Heart right ventricle (tissue), 16 donors: ENCODE measurements around the gene TBCB. TPM values are rescaled to one million over a fixed set of nuclear protein-coding genes. Genes with fewer than 3 reads are reported as not detected.

Source experiments
- ATAC-seq, 8 donors: fragments of 200-7000 bp; cut with Tn5 transposase; one replicate each; pipeline ENCODE4 v1.9.1; 2020; ENCODE audit warnings: mild to moderate bottlenecking in 8 of 8, moderate library complexity in 8 of 8, moderate number of reproducible peaks in 1 of 8
- DNase-seq, 2 donors: peaks; one replicate each; pipeline ENCODE4 v3.0.0-alpha.2; 2020
- H3K27ac ChIP-seq, 10 donors: fragments of 200-600 bp; sonication (generic) in 2 of 10; one replicate each; pipeline versions ENCODE4 v1.5.0 to v1.8.0; 2020 to 2022; ENCODE audit warnings: mild to moderate bottlenecking in 3 of 10
- H3K27me3 ChIP-seq, 7 donors: fragments of 200-600 bp; one replicate each; pipeline ENCODE4 v1.8.0; 2021 to 2022; ENCODE audit warnings: mild to moderate bottlenecking in 2 of 7
- H3K36me3 ChIP-seq, 9 donors: fragments of 200-600 bp; sonication (generic) in 1 of 9; one replicate each; pipeline versions ENCODE4 v1.5.0 to v1.8.0; 2020 to 2022; ENCODE audit warnings: mild to moderate bottlenecking in 2 of 9
- H3K4me1 ChIP-seq, 9 donors: fragments of 200-600 bp; sonication (generic) in 1 of 9; one replicate each; pipeline versions ENCODE4 v1.5.0 to v1.8.0; 2020 to 2022; ENCODE audit warnings: mild to moderate bottlenecking in 4 of 9
- H3K4me3 ChIP-seq, 10 donors: fragments of 200-600 bp; sonication (generic) in 2 of 10; one replicate each; pipeline versions ENCODE4 v1.5.0 to v1.8.0; 2020 to 2022; ENCODE audit warnings: mild to moderate bottlenecking in 7 of 10, moderate library complexity in 2 of 10
- H3K9me3 ChIP-seq, 11 donors: fragments of 200-600 bp in 10 of 11; sonication (generic) in 2 of 11; one replicate each; pipeline versions ENCODE4 v1.5.0 to v1.8.0; 2013 to 2022; ENCODE audit warnings: mild to moderate bottlenecking in 2 of 11, control low read depth in 1 of 11, moderate library complexity in 1 of 11
- whole genome bisulfite sequencing, 2 donors: extraction: QIAGEN DNeasy Blood & Tissue Kit; methylation state at CpG; one replicate each; pipeline ENCODE4 v1.1.7; 2013; ENCODE audit warnings: inconsistent platforms in 1 of 2; 5-methylcytosine and 5-hydroxymethylcytosine counted together
- intact Hi-C, 10 donors: fragments of 100-400 bp; cut with DNase I; formaldehyde crosslinking; loops; one replicate each; pipeline versions ENCODE4 v1.11.1 to v1.14.2; 2022
- polyA plus RNA-seq, 2 donors: library from polyadenylated mRNA; stranded (reverse); fragments of 200-250 nt; gene quantifications; one replicate each; pipeline ENCODE4 v1.2.3, GENCODE V29; 2013
- total RNA-seq, 10 donors: library from RNA; stranded (reverse); fragmentation: NEBNext Ultra II Directional in 3 of 10; extraction: Animal tissue kit (Norgen Biotek cat#: 25700) in 3 of 10; gene quantifications; one replicate each; pipeline versions ENCODE4 v1.2.1 to v1.2.4, GENCODE V29; 2021 to 2023
- TF ChIP-seq, protein P1 (sequence below), 9 donors: fragments of 200-600 bp; sonication (generic) in 2 of 9; IDR thresholded peaks; one replicate each; pipeline versions ENCODE4 v1.5.0 to v1.8.0; 2021 to 2022; ENCODE audit warnings: antibody characterized with exemption in 9 of 9, mild to moderate bottlenecking in 5 of 9, moderate library complexity in 1 of 9
- donor health status: Arrhythmogenic right ventricular cardiomyopathy.
- donor health status: ischemic (EF 13 %, LVEDD 7.1; RV severe dilation, severe dysfunction).
- donor health status: healthy with polysubstance abuse.
- donor health status: DM: no; HTN: yes; CAD: no.
- donor health status: DM: no; HTN: no; CAD: no.
- donor health status: ischemic (EF 25% LVEDD 6.9; RV normal size, moderate dysfunction).
- donor health status: ischemic (EF 25% LVEDD 5.7; RV mildly dilated, moderate dysfunction).
- donor health status: healthy.
- donor health status: DM: yes; HTN: yes; CAD: no.
- donor health status: Ischemic cardiomyopathy.
- donor health status: ischemic (EF 35%, LVEDD 5.7; RV mildly dilated, moderate dysfunction).
- donor health status: nonischemic (EF 11% LVEDD 7.7; RV severe dilation, severe dysfunction).
- donor health status: DM: yes; HTN: yes; CAD: no.
- donor health status: PGD.
- donor health status: ischemic (EF 29% LVEDD 5.4; RV normal size, mild dysfunction).
- donor health status: nonischemic (EF 23%, LVEDD 6.1; RV moderate dilation, normal function).

Gene TBCB
- total and polyA plus RNA-seq, 12 donors, result 73.0 to 193 (median 99.2) TPM

DNA sequence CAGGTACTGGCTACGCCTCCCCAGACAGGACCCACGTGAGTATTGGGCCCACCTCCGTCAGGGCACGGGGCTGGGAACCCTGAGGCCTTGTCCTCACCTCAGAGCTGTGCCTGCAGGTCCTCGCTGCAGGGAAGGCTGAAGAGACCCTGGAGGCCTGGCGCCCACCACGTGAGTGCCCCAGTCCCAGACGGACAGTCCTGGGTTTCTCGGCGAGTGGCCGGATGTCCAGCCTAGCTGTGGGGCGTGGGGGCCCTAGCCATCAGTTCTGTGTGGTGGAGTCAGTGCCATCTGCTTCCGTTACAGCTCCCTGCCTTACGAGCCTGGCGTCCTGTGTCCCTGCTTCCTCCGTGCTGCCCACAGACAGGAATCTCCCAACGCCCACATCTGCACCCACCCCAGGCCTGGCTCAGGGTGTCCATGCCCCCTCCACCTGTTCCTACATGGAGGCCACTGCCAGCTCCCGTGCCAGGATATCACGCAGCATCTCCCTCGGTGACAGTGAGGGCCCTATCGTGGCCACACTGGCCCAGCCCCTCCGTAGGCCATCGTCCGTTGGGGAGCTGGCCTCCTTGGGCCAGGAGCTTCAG is 12.1 kb upstream of the TBCB start:
- H3K36me3 ChIP-seq, result peaks cover 0 to 36% (median 0%) of the 10 kb centered on the region in 9 donors
- TF ChIP-seq, protein P1, sequence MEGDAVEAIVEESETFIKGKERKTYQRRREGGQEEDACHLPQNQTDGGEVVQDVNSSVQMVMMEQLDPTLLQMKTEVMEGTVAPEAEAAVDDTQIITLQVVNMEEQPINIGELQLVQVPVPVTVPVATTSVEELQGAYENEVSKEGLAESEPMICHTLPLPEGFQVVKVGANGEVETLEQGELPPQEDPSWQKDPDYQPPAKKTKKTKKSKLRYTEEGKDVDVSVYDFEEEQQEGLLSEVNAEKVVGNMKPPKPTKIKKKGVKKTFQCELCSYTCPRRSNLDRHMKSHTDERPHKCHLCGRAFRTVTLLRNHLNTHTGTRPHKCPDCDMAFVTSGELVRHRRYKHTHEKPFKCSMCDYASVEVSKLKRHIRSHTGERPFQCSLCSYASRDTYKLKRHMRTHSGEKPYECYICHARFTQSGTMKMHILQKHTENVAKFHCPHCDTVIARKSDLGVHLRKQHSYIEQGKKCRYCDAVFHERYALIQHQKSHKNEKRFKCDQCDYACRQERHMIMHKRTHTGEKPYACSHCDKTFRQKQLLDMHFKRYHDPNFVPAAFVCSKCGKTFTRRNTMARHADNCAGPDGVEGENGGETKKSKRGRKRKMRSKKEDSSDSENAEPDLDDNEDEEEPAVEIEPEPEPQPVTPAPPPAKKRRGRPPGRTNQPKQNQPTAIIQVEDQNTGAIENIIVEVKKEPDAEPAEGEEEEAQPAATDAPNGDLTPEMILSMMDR (IDR thresholded peaks at IDR 0.05), result no peak
- no peaks in the 10 kb centered on the region for H3K27me3 ChIP-seq
- H3K27ac ChIP-seq, result no peak overlapping the region
- intact Hi-C loops, result loop anchor here in 1 of 10 donors (5.0 kb wide), 2 partner anchors 36 to 804 kb away; no protein-coding TSS in a partner anchor
- no peak overlapping the region for H3K4me3 ChIP-seq
- ATAC-seq (no peak), DNase-seq (no peak)
- no peaks in the 10 kb centered on the region for H3K9me3 ChIP-seq
- peaks cover 0 to 31% (median 17%) of the 10 kb centered on the region in 9 donors for H3K4me1 ChIP-seq
- 90% methylated on average over 24 of the region's 24 CpGs for WGBS, 2 donors

DNA sequence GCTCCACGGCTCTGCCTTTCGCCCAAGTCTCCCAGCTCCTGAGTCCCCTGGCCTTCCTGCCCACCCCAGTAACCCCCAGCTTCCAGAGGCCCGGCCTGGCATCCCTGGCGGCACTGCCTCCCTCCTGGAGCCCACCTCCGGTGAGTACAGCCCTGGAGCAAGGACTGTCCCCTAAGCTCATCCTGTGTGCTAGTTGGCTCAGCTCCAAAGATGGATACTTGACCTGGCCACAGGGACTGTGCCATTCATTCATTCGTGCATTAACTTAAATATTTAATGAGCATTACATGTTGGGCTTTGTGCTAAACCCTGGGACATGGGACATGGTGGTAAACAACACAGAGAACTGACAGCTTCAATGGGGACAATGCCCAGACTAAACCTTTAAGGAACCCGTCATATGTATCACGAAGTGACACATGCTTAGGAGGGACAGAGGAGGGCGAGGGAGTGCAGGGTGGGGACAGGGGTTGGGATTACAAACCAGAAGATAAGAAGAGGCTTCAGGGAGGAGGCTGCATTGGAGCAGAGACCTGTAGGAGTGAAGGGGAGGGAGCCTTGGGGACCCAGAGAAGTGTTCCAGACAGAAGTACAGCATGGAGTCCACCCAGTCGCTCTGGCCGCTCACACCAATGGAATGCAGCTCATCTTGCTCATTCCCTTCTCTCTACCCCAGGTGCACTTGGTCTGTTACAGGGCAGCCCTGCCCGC is 11.3 kb upstream of the TBCB start:
- peaks cover 0 to 31% (median 15%) of the 10 kb centered on the region in 9 donors for H3K4me1 ChIP-seq
- no peak overlapping the region for H3K27ac ChIP-seq
- WGBS, 2 donors, result 84 to 85% methylated on average over 12 of the region's 12 CpGs
- no peak overlapping the region for H3K4me3 ChIP-seq
- DNase-seq (no peak), ATAC-seq (no peak)
- no peaks in the 10 kb centered on the region for H3K9me3 ChIP-seq
- no peaks in the 10 kb centered on the region for H3K27me3 ChIP-seq
- H3K36me3 ChIP-seq, result peaks cover 0 to 36% (median 0%) of the 10 kb centered on the region in 9 donors
- TF ChIP-seq, protein P1 (IDR thresholded peaks at IDR 0.05), result no peak
- intact Hi-C loops, result loop anchor here in 1 of 10 donors (5.0 kb wide), 2 partner anchors 37 to 803 kb away; no protein-coding TSS in a partner anchor

- Histone ChIP-seq H3K4me3 (no peak overlapping the region), H3K27ac (peak overlapping the region in 6 of 10 donors; percentile 9 to 55 (median 32)), H3K9me3 (no peaks in the 10 kb centered on the region), H3K4me1 (peaks cover 0 to 9% (median 2%) of the 10 kb centered on the region in 9 donors), H3K36me3 (peaks cover 0 to 37% (median 5%) of the 10 kb centered on the region in 9 donors), H3K27me3 (no peaks in the 10 kb centered on the region)
- DNase-seq, result no peak
- WGBS, 2 donors, result 77 to 81% methylated on average over 6 of the region's 6 CpGs
- TF ChIP-seq, protein P1 (IDR thresholded peaks at IDR 0.05), result no peak
- intact Hi-C loops, result no loop called here
- ATAC-seq, result peak in 3 of 8 donors; percentile 38 to 65 (median 42)
Measured at GRCh38 chr19:36106441-36106840, 8.8 kb upstream of the TBCB start.

DNA sequence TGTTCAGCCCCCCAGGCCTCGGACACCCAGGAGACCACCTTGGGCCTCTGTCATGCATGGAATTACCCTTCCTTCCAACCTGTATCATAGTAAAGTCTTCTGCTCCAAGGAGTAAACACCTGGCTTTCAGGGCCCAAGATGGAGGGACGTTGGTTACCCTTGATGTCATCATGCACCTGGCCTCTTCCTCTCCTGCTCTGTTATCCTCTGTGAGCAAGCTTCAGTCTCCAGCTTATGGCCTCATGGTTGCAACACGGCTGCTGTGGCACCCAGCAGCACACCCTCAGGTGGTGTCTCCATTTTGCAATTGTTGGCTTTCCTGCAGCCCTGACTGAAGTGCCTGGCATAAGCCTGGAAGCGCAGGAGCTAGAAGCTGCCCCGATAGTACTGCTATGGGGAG is 8.3 kb upstream of the TBCB start:
- Histone ChIP-seq H3K4me3 (no peak overlapping the region), H3K9me3 (no peaks in the 10 kb centered on the region), H3K27me3 (no peaks in the 10 kb centered on the region), H3K36me3 (peaks cover 0 to 39% (median 6%) of the 10 kb centered on the region in 9 donors), H3K27ac (peak overlapping the region in 3 of 10 donors; percentile 48 to 55 (median 49)), H3K4me1 (peaks cover 0 to 5% (median 0%) of the 10 kb centered on the region in 9 donors)
- intact Hi-C loops, result no loop called here
- no peak for DNase-seq
- 96 to 98% methylated on average over 5 of the region's 5 CpGs for WGBS, 2 donors
- ATAC-seq, result no peak
- TF ChIP-seq, protein P1 (IDR thresholded peaks at IDR 0.05), result no peak
